Ureter (tissue), 1 donor: ENCODE results near the gene ATP1A3. TPM values are rescaled to one million over a fixed set of nuclear protein-coding genes. Genes with fewer than 3 reads are reported as not detected.
"Not testable (repeated sequence)": the region's sequence is repeated elsewhere in the genome, so short reads cannot be mapped to it uniquely, and the experiment has no call there.

Source experiments
- DNase-seq: peaks from one replicate; pipeline ENCODE4 v3.0.0-alpha.2; 2020; ENCODE audit warnings: low spot score
- total RNA-seq: library from RNA; stranded (reverse); gene quantifications from one replicate; pipeline ENCODE4 v1.2.4, GENCODE V29; 2023
- donor health status: DM: yes; HTN: yes; CAD: no.

Gene ATP1A3
- total RNA-seq, 1 donor from 2014 or later: 0.52 TPM

DNA sequence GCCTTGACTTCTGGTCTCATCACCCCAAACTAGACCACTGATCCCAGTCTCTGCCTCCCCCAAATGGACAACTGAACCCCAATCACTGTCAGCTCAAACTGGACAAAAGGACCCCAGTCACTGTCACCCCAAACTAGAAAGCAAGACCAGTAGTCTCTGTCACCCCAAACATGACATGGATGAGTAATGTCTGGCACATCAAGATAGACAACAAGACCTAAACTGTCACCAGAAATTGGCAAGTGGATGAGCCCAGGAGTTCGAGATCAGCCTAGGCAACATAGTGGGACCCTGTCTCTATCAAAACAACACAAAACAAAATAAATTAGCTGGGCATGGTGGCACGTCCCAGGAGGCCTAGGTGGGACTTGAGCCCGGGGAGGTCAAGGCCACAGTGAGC lies 46.9 kb downstream of the ATP1A3 start:
- no peak for DNase-seq

DNA sequence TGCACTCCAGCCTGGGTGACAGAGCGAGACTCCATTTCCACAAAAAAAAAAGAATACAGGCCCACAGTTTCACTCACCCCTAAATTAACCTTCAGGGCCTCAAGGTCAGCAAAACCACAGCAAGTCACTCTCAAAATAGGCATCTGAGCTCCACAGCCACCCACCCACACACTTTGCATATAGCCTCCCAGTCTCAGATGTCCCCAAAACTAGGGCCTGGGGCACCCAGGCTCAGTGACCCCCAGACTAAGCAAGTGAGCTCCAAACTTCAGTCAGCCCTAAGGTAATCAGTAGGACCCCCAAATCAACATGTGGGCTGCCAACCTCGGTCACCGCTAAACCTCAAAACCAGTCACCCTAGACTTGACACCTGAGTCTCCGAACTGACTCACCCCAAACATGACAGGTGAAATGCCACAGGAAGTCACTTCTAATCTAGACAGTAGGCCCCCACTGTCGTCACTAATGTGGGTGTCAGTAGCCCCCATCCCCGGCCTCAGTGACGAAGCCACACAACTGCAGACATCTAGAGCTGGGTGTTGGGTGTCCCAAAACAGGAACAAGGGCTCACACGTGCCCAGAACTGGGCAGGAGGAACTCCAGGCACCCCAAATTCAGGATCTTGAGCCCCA lies 48.8 kb downstream of the ATP1A3 start:
- no peak for DNase-seq

DNA sequence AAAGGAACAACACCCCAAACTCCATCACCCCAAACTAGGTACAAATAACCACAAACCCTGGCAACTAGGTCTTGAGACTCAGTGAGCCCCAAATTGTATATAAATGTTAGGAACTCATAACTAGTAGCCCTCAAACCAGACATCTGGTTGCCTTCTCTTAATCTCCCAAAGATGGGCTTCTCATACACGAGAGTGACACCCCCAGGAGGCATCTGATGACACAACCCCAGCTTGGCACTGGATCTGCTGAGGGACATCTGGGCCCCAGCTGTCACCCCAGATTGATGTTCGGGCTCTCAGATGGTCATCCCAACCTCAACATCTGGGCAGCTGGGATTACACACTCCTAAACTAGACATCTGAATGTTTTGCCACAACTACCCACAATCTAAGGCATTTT lies 49.7 kb downstream of the ATP1A3 start:
- DNase-seq: no peak

DNA sequence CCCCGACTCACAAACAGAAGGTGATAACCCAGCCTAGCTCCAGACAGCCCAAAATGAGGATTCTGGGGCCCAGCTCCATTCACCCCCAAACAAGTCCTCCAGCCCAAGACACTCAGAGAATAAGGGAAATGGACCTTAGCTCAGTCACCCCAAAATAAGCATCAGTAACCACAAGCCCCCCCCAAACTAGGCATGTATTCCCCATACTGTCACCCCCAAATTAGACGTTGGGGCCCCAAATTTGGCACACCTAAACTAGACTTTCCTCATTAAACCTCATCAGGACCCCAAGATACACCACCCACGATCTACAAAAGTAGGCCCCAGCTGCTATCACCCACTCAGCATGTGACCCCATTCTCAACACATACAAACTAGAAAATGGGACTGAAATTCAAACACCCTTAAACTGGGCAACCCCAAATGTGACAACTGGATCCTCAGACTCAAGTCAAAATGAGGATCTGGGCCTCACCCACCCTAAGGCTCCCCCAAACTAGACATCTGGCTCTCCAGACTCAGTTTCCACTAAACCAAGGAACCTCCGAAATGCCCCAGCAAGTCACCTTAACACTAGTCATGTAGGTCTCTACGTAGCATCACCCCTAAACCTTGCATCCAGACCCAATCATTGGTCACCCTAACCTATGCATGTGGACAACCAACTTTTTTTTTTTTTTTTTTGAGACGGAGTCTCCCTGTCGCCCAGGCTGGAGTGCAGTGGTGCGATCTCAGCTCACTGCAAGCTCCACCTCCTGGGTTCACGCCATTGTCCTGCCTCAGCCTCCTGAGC lies 52.4 kb downstream of the ATP1A3 start:
- no peak for DNase-seq

DNA sequence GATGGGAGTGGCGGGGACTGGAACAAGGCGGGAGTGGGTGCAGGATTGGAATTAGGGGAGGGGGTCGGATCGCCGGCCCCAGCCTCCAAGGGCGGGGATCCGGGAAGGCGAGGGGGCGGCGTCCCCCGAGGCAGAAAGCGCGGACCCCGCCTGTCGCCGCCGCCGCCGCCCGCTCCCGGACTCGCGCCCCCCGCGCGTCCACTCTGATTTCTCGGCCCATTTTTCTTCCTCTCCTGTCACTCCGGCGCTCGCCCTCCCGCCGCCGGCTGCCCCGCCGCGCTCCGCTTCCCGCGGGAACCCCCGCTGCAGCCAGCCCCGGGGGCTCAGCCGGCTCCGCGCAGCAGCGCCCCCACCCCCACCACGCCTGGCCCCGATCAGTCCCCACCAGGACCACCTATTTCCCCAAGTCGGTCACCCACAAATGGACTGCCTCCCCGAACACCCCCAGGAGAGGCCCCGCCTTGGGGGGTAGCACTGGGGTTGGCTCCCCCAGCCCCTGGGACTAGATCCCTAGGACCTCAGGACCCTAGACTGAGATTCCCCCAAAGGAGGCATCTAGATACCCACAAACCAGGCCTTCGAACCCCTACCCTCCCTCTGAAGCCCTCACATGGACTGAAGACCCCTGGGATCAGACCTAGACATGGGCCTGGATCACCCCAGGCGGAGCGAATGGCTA lies 53.2 kb downstream of the ATP1A3 start:
- DNase-seq: no peak

DNA sequence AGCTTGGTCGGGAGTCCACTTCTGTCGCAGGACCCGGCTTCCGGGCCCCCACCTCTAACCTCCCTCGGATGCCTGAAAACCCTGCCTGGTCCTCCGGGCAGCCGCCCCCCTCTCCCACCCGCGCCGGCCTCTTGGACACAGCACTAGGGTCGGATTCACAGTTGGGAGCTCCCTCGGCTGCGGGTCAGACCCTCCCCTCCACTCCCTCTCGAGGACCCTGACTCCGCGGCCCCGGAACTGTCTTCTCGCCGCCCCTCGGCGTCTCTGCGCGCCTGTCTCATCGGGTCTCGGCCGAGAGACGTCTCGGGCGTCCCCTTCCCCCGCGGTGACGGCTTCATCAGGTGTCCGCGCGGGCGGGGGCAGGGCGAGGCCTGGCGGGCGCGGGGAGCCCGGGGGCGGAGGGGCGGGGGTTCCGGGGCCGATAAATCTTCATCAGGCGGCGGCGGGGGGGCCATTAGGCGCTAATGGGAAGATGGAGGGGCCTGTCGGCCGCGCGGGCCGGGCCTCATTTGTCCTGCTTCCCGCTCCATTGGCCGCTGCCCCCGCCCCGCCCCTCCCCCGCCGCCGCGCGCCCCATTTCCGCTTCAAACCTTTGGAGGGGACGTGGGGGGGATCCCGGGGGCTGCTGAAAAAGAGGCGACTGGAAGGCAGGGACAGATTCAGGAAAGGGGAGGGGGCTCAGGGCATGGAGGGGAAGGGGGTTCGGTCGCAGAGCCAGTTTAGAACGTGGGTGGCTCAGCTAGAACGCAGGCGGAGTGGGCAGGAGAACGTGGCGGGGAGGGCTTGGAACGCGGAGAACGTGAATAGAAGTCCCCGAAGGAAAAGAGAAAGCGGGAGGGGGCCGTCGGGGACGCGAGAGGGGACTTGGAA lies 53.9 kb downstream of the ATP1A3 start:
- DNase-seq: no peak

DNA sequence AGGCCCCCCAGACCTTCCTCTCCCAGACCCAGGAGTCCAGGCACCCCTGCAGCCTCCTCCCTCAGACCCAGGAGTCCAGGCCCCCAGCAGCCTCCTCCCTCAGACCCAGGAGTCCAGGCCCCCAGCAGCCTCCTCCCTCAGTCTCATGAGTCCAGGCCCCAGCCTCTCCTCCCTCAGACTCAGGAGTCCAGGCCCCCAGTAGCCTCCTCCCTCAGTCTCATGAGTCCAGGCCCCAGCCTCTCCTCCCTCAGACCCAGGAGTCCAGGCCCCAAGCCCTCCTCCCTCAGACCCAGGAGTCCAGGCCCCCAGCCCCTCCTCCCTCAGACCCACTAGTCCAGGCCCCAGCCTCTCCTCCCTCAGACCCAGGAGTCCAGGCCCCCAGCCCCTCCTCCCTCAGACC lies 54.8 kb downstream of the ATP1A3 start:
- not testable (repeated sequence) for DNase-seq

DNA sequence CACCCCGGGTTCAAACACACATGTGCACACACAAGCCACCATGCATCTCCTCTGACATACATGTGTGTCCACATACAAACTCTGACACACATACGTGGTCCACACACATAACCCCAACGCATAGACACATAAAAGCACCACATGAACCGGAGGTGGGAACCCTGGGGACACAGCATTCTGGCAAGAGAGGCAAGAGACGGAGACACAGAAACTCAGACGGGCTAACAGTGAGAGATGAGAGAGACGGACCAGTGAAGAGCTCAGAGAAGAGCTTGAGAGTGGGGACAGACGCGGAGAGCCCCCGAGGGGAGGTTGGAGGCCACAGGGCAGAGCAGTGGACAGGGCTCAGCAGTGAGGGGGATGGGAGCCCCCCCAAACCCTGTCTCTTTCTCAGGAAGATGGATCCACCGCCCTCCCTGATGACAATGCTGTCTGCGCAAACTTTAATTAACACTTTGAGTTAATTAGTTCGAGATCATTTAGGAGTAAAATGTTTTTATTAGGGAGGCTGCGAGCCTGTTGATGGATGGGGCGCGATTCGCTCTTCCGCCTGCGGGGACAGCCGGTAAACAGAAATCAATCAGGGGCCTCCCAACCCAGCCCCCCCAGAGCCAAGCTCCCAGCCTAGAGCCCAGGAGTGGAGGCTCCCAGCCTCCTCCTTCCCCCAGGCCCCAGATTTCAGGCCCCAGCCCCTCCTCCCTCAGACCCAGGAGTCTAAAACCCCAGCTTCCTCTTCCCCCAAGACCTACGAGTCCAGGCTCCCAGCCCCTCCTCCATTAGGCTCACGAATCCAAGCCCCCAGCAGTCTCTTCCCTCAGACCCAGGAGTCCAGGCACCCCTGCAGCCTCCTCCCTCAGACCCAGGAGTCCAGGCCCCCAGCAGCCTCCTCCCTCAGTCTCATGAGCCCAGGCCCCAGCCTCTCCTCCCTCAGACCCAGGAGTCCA lies 56.2 kb downstream of the ATP1A3 start:
- no peak for DNase-seq

DNA sequence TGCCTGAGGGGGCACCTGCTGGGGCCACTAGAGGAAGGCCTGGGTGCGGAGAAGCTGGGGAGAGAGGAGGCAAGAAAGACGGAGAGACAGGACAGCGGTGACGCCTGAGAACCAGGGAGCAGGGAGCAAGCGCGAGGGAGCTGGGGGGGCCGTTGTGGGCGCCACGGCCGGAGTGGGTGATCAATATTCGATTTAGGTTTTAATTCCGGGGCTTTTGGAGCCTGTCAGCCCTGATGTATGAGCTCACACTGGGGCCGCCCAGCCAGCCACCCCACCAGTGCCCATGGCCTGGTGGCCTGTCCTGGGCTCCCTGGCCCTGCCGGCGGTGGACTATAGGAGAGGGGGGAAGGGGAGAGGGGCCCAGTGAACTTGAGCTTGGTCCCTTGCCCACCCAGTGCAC lies 57.1 kb downstream of the ATP1A3 start:
- DNase-seq: no peak

DNA sequence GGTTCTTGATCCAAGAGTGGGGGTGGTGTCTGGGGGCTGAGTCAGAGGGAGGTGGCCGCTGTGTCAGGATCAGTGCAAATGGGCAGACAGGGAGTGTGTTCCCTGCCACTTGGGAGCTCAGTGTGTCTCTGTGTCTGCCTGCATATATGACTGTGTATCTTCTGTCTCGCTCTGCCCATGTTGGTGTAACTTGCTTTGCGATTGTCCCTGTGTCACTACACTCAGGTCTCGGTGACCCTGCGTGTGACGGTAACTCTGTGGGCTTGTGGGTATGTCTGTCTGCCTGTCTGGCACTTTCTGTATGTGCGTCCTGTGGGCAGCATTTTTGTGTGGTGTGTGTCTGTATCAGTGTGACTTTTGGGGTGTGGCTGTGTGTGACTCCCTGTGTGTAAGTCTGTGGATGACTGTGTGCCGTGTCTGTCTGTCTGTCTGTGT lies 57.6 kb downstream of the ATP1A3 start:
- no peak for DNase-seq

DNA sequence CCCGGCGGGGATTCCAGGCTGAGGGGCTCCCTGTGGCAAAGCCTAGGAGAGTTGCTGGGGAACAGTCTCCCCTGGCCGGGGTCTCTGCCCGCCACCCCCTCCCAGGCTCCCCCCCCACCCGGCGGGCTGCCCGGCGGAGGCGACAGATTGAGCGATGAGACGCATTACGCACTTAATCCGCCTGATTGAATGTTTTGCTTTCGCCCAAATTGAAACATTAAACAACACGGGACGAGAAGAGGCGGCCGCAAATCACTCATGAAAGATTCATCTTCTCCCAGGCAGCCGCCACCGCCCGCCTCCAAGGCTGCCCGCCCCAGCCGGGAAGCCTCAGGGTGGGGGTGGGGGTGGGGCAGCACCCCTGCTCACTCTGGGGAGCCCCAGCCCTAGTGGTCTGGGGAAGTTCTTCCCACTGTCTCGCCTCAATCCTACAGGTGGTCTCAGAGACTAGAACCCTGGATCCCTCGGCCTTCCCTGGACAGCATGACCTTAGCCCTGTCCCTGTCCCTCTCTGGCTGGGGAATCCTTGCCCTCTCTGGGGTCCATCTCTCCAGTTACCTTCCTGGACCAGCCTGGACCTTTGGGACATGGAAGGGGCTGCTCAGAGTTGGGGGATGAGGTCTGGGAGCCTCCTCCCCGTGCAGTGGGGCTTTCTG lies 58.1 kb downstream of the ATP1A3 start:
- DNase-seq: no peak

DNA sequence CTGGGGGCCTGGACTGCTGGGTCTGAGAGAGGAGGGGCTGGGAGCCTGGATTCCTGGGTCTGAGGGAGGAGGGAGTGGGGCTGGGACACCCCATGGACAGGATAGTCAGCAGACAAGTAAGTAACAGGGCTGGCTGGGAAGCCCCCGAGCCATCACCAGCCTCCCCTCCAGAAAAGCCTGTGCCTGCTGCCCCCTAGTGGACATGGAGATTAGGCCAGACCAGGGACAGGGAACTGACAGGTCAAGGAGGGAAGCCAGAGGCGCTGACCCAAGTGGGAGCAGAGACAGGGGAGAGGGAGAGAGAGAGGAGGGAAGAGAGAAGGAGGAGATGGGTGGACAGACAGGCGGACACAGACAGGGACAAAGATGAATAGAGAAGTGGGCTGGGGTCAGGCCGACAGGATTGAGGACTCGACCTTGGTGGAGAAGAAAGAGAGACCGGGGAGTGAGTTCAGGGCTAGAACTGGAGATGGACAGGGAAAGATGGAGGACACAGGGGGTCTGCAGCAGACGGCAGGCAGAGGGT lies 59.1 kb downstream of the ATP1A3 start:
- peak; percentile 59 for DNase-seq

DNA sequence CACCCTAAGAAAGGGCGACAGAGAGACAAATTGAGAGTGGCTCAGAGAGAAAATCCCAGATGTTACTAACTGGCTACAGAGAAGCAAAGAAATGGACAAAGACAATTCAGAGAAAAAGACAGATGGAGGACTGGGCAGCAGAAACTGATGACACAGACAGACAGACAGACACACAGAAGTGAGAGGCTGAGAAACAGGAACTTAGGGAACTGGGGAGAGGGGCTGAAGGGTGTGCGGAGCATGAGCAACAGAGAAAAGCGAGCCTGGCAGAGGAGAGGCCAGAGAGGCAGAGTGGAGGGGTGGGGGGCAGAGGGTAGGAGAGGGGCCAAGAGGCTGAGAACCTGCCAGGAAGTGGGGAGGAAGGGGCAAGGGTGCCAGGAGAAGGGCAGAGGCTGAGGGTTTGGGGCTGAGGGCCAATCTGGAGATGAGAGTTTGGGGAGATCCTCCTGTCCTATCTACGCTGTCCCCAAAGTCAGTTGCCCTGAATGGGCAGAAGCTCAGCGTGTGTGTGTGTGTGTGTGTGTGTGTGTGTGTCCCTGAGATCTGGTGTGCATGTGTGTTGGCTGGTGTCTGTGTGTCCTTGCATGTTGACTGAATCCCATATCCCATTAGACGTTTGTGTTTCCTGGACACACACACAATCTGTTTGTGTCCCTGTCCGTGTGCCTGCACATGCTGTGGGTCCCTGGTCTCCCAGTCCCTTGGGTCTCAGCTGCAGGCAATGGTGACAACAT lies 60.2 kb downstream of the ATP1A3 start:
- no peak for DNase-seq

DNA sequence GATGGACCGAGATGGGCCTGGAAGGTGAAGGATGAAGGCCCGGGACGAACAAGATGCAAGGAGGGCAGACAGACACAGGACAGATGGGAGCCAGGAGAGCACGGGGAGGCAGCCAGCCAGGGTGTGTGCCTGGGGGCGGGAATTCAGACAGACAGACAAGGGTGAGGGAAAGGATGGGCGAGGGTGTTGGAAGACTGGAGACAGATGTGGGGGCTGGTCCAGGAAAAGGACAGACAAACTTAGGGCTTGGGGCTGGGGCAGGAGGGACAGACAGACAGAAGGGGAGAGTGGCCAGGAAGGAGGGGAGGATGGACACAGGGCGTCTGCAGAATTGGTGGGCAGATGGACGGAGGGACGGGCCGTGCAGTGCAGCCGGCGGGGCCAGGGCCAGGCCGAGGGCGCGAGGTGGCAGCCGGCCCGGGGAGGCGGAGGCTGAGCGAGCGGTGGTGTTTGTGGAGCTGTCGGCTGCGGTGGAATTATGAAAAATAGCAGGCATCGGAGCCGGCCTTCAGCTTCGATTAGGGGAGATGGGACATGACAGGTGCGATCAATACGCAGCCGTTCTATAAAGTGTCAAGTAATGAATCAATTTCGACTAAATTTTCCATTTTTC lies 61.2 kb downstream of the ATP1A3 start:
- DNase-seq: no peak

DNA sequence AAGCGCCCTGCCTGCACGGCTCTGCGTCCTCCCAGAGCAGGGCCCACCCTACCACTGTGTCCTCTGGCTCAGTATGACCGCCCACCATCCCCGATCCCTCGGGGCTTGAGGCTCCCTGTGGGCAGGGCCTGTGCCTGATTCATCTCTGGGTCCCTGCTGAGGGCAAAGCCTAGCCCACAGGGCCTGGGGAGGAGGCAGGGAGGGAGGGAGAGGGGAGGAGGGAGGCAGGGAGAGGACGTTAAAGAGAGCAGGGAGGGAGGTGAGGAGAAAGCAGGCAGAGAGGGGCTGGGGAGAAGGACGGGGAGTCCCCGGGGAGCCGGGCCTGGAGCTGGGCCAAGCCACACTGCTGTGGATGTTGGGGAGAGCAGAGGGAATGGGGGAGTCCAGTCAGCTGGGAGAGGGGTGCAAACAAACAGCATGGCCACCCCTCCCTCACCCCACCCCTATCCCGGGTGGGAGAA lies 61.7 kb downstream of the ATP1A3 start:
- no peak for DNase-seq

DNA sequence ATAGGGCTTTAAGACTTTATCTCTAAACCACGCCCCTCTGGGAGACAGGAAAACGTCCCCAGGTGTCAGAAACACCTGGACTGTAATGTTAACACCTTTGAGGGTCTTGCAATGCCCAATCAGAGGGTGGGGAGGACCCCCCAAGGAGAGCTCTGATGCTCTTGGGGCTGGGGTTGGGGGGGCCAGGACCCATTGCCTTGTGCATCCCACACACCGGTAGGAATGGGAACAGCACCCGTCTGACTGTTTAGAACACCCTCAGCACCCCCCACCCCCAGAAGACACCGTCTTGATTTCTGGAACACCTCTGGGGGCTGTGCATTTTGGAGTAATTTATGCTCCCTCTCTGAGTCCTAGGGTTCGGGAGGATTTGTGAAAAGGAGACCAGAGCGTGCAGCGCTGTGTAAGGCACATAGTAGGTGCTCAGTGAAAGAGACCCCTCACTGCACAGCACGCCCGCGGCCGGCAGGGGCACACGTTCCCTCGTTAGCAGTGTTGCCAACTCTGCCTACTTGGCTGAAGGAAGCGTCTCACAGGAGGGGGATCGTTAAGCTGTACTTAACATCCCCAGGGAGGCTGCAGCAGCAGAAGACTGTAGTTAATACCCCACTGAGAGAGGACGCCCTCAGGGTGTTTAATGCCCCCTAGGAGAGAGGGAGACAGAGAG lies 63.0 kb downstream of the ATP1A3 start:
- DNase-seq: no peak

DNA sequence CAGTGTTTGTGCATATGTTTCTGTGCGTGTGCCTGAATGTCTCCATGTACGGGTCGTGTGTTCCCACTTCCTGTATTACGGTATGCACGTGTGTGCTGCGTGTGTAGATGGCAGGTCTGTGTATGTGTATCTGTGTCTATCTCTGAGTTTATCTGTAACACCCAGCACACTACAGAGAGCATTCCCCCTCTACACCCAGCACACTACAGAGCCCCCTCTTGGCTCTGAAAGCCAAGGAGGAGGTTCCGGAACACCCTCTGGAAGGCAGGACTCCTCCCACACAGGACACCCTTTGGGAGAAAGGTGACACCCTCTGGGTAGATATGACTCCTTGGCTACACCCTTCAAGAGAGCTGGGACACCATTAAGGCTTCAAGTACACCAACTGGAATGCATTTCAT lies 63.7 kb downstream of the ATP1A3 start:
- no peak for DNase-seq

DNA sequence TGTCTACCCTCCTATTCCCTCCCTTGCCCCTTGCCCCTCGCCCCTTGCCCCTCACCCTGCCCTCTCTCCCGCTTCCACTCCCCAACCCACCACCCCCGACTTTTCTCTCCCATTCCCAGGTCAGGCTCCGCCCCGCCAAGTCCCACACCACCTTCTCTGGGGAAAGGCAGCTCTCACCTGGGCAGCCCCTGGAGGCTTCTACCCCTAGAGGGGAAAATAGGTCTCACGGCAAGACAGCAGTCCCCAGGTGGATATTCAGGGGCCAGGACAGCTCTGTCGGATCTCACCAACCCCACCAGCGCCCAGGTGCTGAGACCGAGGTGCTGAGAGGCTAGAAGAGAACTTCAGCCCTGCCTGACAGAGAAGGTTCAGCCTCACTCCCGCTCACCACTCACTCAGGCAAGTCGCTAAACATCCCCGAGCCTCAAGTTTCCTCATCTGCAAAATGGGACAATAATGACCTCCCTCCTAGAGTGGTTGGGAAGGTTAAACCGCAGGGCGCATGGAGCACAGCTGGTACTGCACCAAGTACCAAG lies 64.4 kb downstream of the ATP1A3 start:
- DNase-seq: no peak
